GM12801 (cell line): ENCODE data around the gene BCL7C.

ENCODE experiments used
- CTCF ChIP-seq: IDR thresholded peaks from one replicate; pipeline ENCODE4 v1.5.1; 2011; ENCODE audit warnings: control low read depth; ENCODE audit not compliant: insufficient read length; ENCODE audit errors: extremely low read depth

Gene BCL7C

GRCh38 chr16:30876867-30877266, 17.0 kb downstream of the BCL7C start:
- TF ChIP-seq CTCF = no peak

GRCh38 chr16:30875871-30876801, 17.7 kb downstream of the BCL7C start:
- no peak for TF ChIP-seq CTCF

GRCh38 chr16:30874821-30875717, 18.8 kb downstream of the BCL7C start:
- no peak for TF ChIP-seq CTCF

- TF ChIP-seq CTCF = no peak
These were observed 19.5 kb downstream of the BCL7C start for GRCh38 chr16:30874244-30874820.

- TF ChIP-seq CTCF = no peak
These were observed 23.0 kb downstream of the BCL7C start for GRCh38 chr16:30870904-30871303.

- no peak for TF ChIP-seq CTCF
These were observed 26.1 kb downstream of the BCL7C start for GRCh38 chr16:30867747-30868146.

GRCh38 chr16:30866031-30866430, 27.8 kb downstream of the BCL7C start:
- TF ChIP-seq CTCF = no peak
